Epithelial cell of esophagus (primary cell): ENCODE results near the gene CEP70.
"Not testable (repeated sequence)": the region's sequence is repeated elsewhere in the genome, so short reads cannot be mapped to it uniquely, and the experiment has no call there.

Experiments
- DNase-seq: peaks from one replicate; pipeline ENCODE4 v3.0.0; 2010; ENCODE audit warnings: low read depth
- H3K4me3 ChIP-seq: 2 replicates; pipeline ENCODE4 v1.5.1; 2011; ENCODE audit warnings: mild to moderate bottlenecking, low read length, control low read depth
- CTCF ChIP-seq: IDR thresholded peaks from 2 replicates; pipeline ENCODE4 v1.5.1; 2011; ENCODE audit warnings: low read depth, mild to moderate bottlenecking, low read length, control low read depth, inconsistent platforms; ENCODE audit not compliant: insufficient read depth; ENCODE audit errors: missing control alignments

The CEP70 gene

GRCh38 chr3:138496436-138496835, 97.6 kb downstream of the CEP70 start:
- TF ChIP-seq CTCF: no peak
- H3K4me3 ChIP-seq: no peak overlapping the region
- no peak for DNase-seq

- not testable (repeated sequence) for H3K4me3 ChIP-seq, DNase-seq
Observed at GRCh38 chr3:138495638-138496037, 98.4 kb downstream of the CEP70 start.

- no peak overlapping the region for H3K4me3 ChIP-seq
- TF ChIP-seq CTCF: no peak
- DNase-seq: no peak
Observed at GRCh38 chr3:138494607-138494929, 99.5 kb downstream of the CEP70 start.

- no peak for TF ChIP-seq CTCF
- no peak overlapping the region for H3K4me3 ChIP-seq
- peak; percentile 75 for DNase-seq
Observed at GRCh38 chr3:138493804-138494606, 100.1 kb downstream of the CEP70 start.

- no peak for TF ChIP-seq CTCF
- no peak overlapping the region for H3K4me3 ChIP-seq
- DNase-seq: no peak
Observed at GRCh38 chr3:138492980-138493675, 100.9 kb downstream of the CEP70 start.

GRCh38 chr3:138491971-138492370, 102.1 kb downstream of the CEP70 start:
- DNase-seq: no peak
- H3K4me3 ChIP-seq: no peak overlapping the region
- TF ChIP-seq CTCF: no peak

- not testable (repeated sequence) for H3K4me3 ChIP-seq, DNase-seq
Observed at GRCh38 chr3:138486580-138486979, 107.5 kb downstream of the CEP70 start.

GRCh38 chr3:138484672-138485071, 109.4 kb downstream of the CEP70 start:
- DNase-seq, H3K4me3 ChIP-seq: not testable (repeated sequence)

- TF ChIP-seq CTCF: peak; percentile 73
- DNase-seq: peak; percentile 58
- H3K4me3 ChIP-seq: no peak overlapping the region
Observed at GRCh38 chr3:138479438-138479863, 114.6 kb downstream of the CEP70 start.
